GM21381 (cell line): ENCODE results near the gene SNTG2.
"Not testable (repeated sequence)": the region's sequence is repeated elsewhere in the genome, so short reads cannot be mapped to it uniquely, and the experiment has no call there.

ENCODE experiments used
- ATAC-seq: cut with Tn5 transposase; IDR thresholded peaks from one replicate; pipeline ENCODE4 v1.9.1; 2021; ENCODE audit warnings: mild to moderate bottlenecking, moderate library complexity; ENCODE audit not compliant: unreplicated experiment

SNTG2 gene

DNA sequence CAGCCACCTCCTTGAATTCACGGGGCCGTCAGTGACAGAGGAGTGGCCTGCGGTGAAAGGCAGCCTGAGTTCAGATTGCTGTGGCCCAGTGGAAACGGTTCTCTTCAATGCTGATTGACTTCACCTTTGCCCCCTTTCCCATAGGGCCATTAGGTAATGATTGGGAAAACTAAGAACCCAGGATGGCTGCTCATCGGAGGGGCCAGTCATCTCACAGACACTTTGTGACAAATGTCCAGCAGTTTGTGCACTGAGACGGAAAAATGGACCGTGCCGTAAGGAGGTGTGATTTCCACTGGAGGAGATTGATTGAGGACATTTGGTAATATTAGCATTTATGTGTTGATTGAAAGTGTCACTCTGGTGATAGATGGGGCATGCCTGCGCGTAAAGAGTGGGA is 402.9 kb downstream of the SNTG2 start:
- no peak for ATAC-seq

DNA sequence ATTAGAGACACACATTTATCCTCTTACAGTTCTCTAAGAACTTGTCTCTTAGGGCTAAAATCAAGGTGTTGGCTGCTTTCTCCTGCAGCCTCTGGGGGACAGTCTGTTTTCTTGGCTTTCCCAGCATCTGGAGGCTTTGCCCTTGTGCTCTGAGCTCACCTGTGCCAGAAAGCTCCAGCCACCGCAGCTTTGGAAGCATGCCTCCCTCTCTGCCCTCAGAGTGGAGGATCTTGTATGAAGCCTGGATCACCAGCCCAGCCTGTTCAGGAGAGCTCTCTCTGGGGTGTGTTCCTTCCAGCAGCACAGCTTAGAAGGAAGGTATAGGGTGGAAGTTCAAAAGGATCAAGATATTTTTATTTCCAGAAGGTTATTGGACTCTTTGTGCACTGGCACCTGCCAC is 409.5 kb downstream of the SNTG2 start:
- ATAC-seq: no peak

- ATAC-seq: no peak
These were observed 410.1 kb downstream of the SNTG2 start for GRCh38 chr2:1360557-1361250.

GRCh38 chr2:1363367-1363766 is 412.7 kb downstream of the SNTG2 start:
- no peak for ATAC-seq

DNA sequence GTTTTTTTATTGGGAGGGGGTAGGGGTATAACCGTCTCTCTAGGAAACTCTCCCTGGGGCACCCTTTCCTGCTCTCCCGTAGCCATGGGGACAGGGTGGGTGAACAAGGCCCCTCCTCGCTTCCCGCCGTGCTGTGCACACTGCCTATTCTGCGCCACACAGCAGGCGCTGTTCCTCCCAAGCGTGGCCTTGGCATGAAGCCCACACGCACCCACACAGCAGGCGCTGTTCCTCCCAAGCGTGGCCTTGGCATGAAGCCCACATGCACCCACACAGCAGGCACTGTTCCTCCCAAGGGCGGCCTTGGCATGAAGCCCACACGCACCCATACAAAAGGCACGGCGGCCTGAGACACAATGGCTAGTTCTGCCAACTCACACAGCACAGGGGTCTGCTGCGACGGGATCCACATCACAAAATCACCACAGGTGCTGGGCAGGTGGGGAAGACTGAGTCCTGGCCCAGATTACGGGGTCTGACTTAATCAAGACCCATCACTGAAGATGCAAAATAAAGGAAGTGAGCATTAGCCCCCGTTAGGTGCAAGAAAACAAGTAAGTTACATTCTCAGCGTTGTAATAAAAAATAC is 416.0 kb downstream of the SNTG2 start:
- no peak for ATAC-seq

- ATAC-seq: no peak
These were observed 417.0 kb downstream of the SNTG2 start for GRCh38 chr2:1367601-1368000.

DNA sequence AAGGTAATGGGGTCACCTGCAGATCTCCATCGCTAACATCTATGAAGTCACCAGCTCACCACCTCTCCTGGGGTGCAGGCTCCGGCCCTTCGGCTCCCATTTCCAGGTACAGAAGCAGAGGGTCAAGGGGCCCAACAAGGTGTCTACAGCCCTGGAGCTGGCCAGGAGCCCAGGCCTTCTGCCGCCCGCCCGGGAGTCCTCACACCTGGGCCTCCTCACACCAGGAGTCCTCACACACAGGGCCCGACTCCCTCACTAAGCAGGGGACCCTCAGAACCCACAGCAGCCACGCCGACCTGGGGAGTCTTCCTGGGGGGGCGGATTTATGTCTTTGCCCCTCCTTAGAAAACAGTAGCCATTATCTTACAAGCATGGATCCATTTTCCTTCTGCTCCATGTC is 419.3 kb downstream of the SNTG2 start:
- no peak for ATAC-seq

DNA sequence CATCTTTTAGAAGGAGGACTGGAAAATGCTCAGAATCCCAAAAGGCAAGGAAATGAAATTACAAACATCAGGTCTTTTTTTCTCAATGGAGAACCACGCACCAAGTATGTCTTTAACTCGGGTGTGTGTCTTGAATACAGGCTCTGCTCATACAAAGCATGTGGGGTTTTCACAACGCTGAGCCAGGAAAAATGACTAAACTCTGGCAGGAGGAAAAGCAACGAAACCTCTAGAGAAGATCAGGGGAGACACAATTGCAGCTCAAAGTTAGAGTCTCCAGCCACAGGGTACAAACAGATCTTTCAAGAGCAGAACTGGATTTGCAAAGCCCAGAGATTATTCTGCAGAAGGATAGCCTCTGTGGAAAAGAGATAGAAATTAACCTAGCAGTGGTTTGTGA is 419.8 kb downstream of the SNTG2 start:
- ATAC-seq: no peak

DNA sequence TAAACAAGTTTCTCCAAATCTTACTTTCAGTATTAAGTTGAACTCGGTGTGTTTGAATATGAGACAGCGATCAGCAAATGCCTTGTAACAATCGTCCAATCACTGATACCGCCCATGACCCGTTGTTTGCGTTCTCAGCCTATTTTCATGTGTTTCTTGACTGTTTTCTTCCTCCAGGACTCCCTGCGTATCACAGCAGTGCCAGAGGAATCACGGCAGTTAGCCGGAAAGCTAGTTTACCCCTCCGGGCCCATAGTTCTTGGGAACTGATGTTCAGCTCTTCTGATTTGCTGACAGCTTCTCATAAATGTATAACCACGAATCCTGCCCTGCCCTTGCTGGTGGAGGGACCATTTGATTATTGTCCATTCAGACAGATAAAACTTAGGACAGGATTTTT is 420.4 kb downstream of the SNTG2 start:
- no peak for ATAC-seq

DNA sequence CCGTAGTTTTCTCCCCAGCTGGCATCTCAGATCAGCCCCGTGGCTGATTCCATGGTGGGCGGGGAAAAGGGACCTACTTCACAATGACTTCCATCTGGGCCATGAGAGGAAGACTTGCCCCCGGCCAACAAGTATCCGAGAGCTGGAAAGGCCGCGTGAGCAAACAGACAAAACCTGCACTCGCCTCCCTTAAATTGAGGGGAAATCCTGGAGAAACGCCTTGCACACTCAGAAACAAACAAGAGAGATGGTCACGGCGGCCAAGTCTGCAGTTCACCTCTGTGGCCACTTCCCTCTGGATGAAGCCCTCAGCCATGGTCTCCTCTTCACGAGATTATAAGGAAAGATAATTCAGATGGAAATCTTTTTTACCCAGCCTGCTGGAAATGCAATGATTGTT is 423.2 kb downstream of the SNTG2 start:
- no peak for ATAC-seq

- ATAC-seq: no peak
These were observed 423.6 kb downstream of the SNTG2 start for GRCh38 chr2:1374287-1374686.

GRCh38 chr2:1375794-1376193 is 425.1 kb downstream of the SNTG2 start:
- no peak for ATAC-seq

DNA sequence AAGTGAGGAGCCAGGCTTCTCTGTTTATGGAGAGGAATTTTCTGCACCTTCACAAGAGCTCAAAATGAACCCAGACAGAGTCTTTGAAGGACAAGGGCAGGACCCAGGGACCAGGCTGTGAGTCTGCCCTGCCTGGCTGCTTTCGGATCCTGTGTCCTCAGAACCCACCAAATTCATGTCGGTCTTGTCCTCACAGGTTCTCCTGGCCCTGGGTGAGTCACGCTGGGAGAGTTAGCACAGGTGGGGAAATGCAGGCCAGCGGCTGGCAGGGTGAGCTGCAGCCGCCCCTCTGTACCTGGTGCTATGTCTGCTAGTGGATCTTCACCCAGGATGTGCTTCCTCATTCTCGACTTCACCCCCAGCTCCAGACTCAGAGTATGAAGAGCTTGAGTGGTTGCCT is 426.8 kb downstream of the SNTG2 start:
- no peak for ATAC-seq

GRCh38 chr2:1378456-1379150 is 428.0 kb downstream of the SNTG2 start:
- ATAC-seq: no peak

- ATAC-seq: no peak
These were observed 431.0 kb downstream of the SNTG2 start for GRCh38 chr2:1381644-1382043.

DNA sequence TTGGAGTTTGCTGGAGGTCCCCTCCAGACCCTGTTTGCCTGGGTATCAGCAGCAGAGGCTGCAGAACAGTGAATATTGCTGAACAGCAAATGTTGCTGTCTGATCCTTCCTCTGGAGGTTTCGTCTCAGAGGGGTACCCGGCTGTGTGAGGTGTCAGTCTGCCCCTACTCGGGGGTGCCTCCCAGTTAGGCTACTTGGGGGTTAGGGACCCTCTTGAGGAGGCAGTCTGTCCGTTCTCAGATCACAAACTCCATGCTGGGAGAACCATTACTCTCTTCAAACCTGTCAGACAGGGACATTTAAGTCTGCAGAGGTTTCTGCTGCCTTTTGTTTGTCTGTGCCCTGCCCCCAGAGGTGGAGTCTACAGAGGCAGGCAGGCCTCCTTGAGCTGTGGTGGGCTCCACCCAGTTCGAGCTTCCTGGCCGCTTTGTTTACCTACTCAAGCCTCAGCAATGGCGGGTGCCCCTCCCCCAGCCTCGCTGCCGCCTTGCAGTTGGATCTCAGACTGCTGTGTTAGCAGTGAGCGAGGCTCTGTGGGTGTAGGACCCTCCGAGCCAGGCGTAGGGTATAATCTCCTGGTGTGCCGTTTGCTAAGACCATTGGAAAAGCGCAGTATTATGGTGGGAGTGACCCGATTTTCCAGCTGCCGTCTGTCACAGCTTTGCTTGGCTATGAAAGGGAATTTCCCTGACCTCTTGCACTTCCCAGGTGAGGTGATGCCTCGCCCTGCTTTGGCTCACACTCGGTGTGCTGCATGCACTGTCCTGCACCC is 437.5 kb downstream of the SNTG2 start:
- ATAC-seq: not testable (repeated sequence)

- not testable (repeated sequence) for ATAC-seq
These were observed 439.5 kb downstream of the SNTG2 start for GRCh38 chr2:1390118-1390517.

- no peak for ATAC-seq
These were observed 442.7 kb downstream of the SNTG2 start for GRCh38 chr2:1393321-1393720.

DNA sequence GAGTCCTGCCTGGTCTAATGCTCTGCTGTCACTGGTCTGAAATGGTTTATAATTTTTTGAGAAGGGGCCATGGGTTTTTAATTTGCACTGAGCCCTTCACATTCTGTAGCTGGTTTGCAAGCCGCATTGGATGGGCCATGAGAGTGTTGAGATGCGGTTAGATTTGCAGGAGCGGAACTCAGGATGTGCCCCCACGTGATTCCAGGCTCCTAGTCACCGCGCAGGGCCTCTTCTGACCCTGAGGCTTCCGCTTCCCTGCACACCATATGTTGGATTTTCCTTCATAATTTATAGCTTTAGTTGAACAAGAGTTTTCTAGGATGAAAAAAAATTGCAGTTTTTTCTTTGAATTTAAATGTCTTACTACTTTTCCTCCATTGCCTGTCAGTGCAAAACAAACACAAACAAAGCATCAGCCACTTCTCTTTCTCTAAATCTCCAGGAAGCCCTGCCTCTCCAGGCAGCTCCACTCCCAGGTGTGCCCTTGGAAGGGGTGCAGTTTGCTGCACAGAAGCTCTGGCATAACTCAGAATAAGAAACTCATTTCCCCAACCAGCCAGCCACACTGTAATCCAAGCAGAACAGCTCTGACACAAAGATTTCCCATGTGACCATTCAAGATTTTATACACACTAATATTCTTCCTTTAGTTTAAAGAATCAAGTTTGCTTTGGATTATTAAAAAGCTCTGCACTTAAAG is 444.2 kb downstream of the SNTG2 start:
- ATAC-seq: no peak

- ATAC-seq: no peak
These were observed 446.7 kb downstream of the SNTG2 start for GRCh38 chr2:1397350-1397749.

- no peak for ATAC-seq
These were observed 447.5 kb downstream of the SNTG2 start for GRCh38 chr2:1398191-1398590.
